Stimulated activated CD8-positive, alpha-beta memory T cell treated with anti-CD3 and anti-CD28 coated beads, Interleukin-7, amount 100 ng/mL, for 4 hours (primary cell): ENCODE results near the gene FBXO44.
A peak's percentile ranks its signal among the peaks of the same experiment; 100 is the strongest.

Experiments
- DNase-seq, 2 donors: peaks; one replicate each; pipeline ENCODE4 v3.0.0-alpha.2; 2020; ENCODE audit warnings: low read depth in 2 of 2

FBXO44 gene

GRCh38 chr1:11640101-11640500 is 14.6 kb upstream of the FBXO44 start:
- no peak for DNase-seq

GRCh38 chr1:11640944-11641343 is 13.7 kb upstream of the FBXO44 start:
- DNase-seq: no peak

- DNase-seq: no peak
These were observed 12.8 kb upstream of the FBXO44 start for GRCh38 chr1:11641776-11642305.

GRCh38 chr1:11642418-11643017 is 12.2 kb upstream of the FBXO44 start:
- peak; percentile 33 to 55 for DNase-seq

GRCh38 chr1:11643782-11644181 is 10.9 kb upstream of the FBXO44 start:
- no peak for DNase-seq

GRCh38 chr1:11645270-11645669 is 9.4 kb upstream of the FBXO44 start:
- no peak for DNase-seq

- DNase-seq: peak; percentile 63 to 66
These were observed 8.9 kb upstream of the FBXO44 start for GRCh38 chr1:11645670-11646265.

GRCh38 chr1:11646317-11646716 is 8.4 kb upstream of the FBXO44 start:
- no peak for DNase-seq

- no peak for DNase-seq
These were observed 7.3 kb upstream of the FBXO44 start for GRCh38 chr1:11647333-11647732.

- no peak for DNase-seq
These were observed 6.6 kb upstream of the FBXO44 start for GRCh38 chr1:11648039-11648438.

- peak in 1 of 2 donors; percentile 21 for DNase-seq
These were observed 5.9 kb upstream of the FBXO44 start for GRCh38 chr1:11648732-11649158.

- no peak for DNase-seq
These were observed 5.4 kb upstream of the FBXO44 start for GRCh38 chr1:11649237-11649623.

GRCh38 chr1:11649624-11650330 is 4.9 kb upstream of the FBXO44 start:
- no peak for DNase-seq

- DNase-seq: peak; percentile 64 to 78
These were observed 4.2 kb upstream of the FBXO44 start for GRCh38 chr1:11650331-11650991.

- DNase-seq: no peak
These were observed 3.7 kb upstream of the FBXO44 start for GRCh38 chr1:11651017-11651416.

GRCh38 chr1:11652203-11652780 is 2.4 kb upstream of the FBXO44 start:
- no peak for DNase-seq

- DNase-seq: no peak
These were observed 1.4 kb upstream of the FBXO44 start for GRCh38 chr1:11653101-11653860.

GRCh38 chr1:11653861-11654136 is 878 bp upstream of the FBXO44 start:
- no peak for DNase-seq

- DNase-seq: no peak
These were observed 497 bp downstream of the FBXO44 start for GRCh38 chr1:11654939-11655808.

GRCh38 chr1:11657654-11658053 is 3.0 kb downstream of the FBXO44 start:
- DNase-seq: no peak

GRCh38 chr1:11658542-11658941 is 3.9 kb downstream of the FBXO44 start:
- DNase-seq: no peak
